ENCODE results near the gene FAM124A. TPM values are rescaled to one million over a fixed set of nuclear protein-coding genes. Genes with fewer than 3 reads are reported as not detected.

FAM124A gene
- total and polyA plus RNA-seq, 8 donors: 2.4 to 9.3 (median 5.7) TPM

DNA sequence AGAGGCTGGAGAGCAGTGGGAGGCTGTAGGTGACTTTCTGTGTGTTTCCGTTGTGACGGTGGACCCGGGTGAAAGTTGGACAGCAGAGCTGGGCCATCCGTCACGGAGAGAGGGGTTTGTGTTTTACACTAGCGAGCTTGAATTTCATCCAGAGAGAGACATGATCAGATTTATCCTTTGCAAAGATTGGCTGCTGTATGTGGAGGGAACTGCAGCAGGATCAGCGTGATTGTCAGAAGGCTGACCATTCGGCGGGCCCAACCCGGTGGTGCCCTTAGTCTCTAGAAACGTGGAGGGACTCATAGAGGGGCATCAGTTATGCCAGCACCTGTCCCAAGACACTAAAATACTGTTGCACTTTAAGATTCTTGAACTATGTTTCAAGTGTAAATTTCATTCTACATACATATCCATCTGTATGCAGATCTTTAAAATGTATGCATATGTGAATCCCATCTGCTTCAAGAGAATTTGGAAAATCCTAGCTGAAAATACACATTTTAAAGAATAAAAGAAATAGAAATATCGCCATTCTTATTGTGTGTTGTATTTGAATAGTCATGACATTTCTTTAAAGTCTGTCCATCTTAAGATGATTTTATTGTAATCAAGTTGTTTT, 7.0 kb downstream of the FAM124A start:
- TF ChIP-seq, protein P1, sequence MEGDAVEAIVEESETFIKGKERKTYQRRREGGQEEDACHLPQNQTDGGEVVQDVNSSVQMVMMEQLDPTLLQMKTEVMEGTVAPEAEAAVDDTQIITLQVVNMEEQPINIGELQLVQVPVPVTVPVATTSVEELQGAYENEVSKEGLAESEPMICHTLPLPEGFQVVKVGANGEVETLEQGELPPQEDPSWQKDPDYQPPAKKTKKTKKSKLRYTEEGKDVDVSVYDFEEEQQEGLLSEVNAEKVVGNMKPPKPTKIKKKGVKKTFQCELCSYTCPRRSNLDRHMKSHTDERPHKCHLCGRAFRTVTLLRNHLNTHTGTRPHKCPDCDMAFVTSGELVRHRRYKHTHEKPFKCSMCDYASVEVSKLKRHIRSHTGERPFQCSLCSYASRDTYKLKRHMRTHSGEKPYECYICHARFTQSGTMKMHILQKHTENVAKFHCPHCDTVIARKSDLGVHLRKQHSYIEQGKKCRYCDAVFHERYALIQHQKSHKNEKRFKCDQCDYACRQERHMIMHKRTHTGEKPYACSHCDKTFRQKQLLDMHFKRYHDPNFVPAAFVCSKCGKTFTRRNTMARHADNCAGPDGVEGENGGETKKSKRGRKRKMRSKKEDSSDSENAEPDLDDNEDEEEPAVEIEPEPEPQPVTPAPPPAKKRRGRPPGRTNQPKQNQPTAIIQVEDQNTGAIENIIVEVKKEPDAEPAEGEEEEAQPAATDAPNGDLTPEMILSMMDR (IDR thresholded peaks at IDR 0.05): no peak
- DNase-seq: no peak
- no peak overlapping the region for H3K4me3 ChIP-seq
- intact Hi-C loops (cut with DNase I): no loop called here
- ATAC-seq: no peak
- peaks cover 0 to 1% of the 10 kb centered on the region in 2 donors for H3K27me3 ChIP-seq
- no peaks in the 10 kb centered on the region for H3K36me3 ChIP-seq
- no peak overlapping the region for H3K27ac ChIP-seq
- H3K4me1 ChIP-seq: peaks cover 0 to 13% of the 10 kb centered on the region in 2 donors
- no peaks in the 10 kb centered on the region for H3K9me3 ChIP-seq

DNA sequence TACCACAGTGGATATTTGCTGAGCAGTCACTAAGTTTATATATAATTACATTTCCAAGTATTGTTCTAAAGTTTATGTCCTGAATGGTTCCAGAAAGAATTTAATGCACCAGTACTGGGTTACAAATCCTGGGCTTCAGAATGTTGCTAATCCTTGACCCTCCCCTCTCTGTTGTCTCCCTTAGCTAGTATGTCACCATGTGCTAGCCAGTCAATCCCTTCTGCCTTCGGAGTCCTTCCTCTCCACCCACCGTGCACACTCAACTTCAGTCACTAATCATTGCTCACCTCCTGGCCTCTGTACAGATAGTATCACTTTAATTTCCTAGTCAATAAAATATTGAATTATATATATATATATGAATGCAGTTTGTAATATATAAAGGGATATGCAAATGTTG, 7.5 kb downstream of the FAM124A start:
- H3K4me3 ChIP-seq: no peak overlapping the region
- no peaks in the 10 kb centered on the region for H3K27me3 ChIP-seq
- ATAC-seq: no peak
- peaks cover 0 to 13% of the 10 kb centered on the region in 2 donors for H3K4me1 ChIP-seq
- peak overlapping the region in 1 of 2 donors; percentile 28 for H3K27ac ChIP-seq
- no peaks in the 10 kb centered on the region for H3K36me3 ChIP-seq
- no peaks in the 10 kb centered on the region for H3K9me3 ChIP-seq
- TF ChIP-seq, protein P1 (IDR thresholded peaks at IDR 0.05): no peak
- no peak for DNase-seq
- intact Hi-C loops (cut with DNase I): no loop called here

DNA sequence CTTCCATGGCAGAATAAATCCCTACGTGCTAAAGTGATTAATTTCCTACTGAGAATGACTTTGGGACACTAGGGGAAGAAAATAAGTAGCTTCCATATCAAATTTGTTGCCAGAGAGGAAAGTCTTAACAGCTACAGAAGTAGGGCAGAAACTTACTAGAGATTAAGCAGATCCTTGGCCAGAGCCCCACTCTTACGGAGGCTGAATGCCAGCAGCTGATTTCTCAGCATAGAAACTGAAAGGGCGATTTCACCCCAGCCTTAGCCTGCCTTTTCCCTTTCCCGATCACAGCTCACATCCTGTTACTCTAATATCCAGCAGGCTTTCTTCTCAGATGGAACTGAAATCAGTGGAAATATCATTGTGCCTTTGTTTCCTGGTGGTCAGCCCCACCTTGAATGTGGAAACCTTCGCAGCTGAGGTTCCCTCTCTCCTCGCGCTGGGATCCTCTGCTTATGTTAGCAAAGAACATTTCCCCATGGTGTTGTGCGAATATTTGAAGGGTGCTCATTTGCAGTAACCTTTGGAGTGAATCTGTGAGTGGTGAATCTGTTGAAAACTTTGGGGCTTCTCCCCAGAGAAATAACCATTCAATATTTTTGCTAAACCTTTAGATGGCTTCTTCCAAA, 8.4 kb downstream of the FAM124A start:
- Histone ChIP-seq H3K27ac (peak overlapping the region; percentile 18 to 28), H3K36me3 (no peaks in the 10 kb centered on the region), H3K9me3 (no peaks in the 10 kb centered on the region), H3K4me1 (peaks cover 0 to 19% of the 10 kb centered on the region in 2 donors), H3K4me3 (no peak overlapping the region), H3K27me3 (no peaks in the 10 kb centered on the region)
- peak; percentile 77 for ATAC-seq
- intact Hi-C loops (cut with DNase I): no loop called here
- TF ChIP-seq, protein P1 (IDR thresholded peaks at IDR 0.05): no peak
- peak in 2 of 4 donors; percentile 77 to 87 for DNase-seq

DNA sequence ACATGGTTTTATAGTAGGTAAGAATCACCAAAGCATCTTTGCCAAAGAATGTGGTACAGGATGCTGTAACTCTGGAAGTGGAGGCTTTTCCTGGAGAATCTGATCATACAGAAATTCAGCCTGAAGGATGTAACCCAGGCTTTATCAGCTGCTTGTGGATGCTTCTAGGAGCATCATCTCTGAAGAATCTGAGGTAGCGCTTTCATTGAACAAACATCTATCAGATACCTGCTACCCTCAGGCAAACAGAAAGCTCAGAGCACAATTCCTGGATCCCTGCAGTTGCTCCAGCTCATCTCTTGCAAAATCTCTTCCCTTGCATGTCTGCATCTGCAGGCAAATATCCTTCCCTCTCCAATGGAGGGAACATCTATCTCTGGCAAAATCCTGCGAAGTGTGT, 9.3 kb downstream of the FAM124A start:
- no peaks in the 10 kb centered on the region for H3K36me3 ChIP-seq
- no peak overlapping the region for H3K4me3 ChIP-seq
- H3K27ac ChIP-seq: no peak overlapping the region
- no peak for ATAC-seq
- no peaks in the 10 kb centered on the region for H3K27me3 ChIP-seq
- TF ChIP-seq, protein P1 (IDR thresholded peaks at IDR 0.05): no peak
- no peak for DNase-seq
- no peaks in the 10 kb centered on the region for H3K9me3 ChIP-seq
- H3K4me1 ChIP-seq: peaks cover 0 to 24% of the 10 kb centered on the region in 2 donors
- intact Hi-C loops (cut with DNase I): no loop called here

DNA sequence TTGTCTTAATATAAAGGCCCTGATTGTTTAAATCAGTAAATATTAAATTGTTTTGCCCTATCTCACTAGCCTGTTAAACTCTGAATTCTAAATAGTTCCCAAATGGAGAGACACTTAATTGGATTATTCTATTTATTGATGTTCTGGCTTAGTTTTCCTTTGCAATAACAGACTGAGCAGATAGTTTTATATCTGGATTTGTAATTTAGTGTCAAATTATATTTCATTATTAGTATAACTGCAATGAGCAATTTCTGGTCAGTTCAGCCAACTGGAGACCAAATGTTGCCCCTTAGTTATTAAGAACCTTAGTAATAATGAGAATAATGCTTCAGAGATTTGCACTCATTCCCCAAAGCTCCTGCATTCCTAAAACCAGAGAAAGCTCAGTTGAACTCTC, 10.1 kb downstream of the FAM124A start:
- DNase-seq (no peak), ATAC-seq (no peak)
- no peak overlapping the region for H3K4me3 ChIP-seq
- no peaks in the 10 kb centered on the region for H3K9me3 ChIP-seq
- H3K27me3 ChIP-seq: no peaks in the 10 kb centered on the region
- intact Hi-C loops (cut with DNase I): no loop called here
- no peak overlapping the region for H3K27ac ChIP-seq
- no peaks in the 10 kb centered on the region for H3K36me3 ChIP-seq
- peaks cover 0 to 24% of the 10 kb centered on the region in 2 donors for H3K4me1 ChIP-seq
- TF ChIP-seq, protein P1 (IDR thresholded peaks at IDR 0.05): no peak
